Naive thymus-derived CD4-positive, alpha-beta T cell (primary cell): Measurements from ENCODE around the gene ARMC2. TPM values are rescaled to one million over a fixed set of nuclear protein-coding genes. Genes with fewer than 3 reads are reported as not detected.
A peak's percentile ranks its signal among the peaks of the same experiment; 100 is the strongest.
"Not testable (repeated sequence)": the region's sequence is repeated elsewhere in the genome, so short reads cannot be mapped to it uniquely, and the experiment has no call there.

Experiments
- ATAC-seq: fragments of 150-1000 bp; cut with Tn5 transposase; 2 replicates; pipeline ENCODE4 v1.10.0; 2021; ENCODE audit warnings: mild to moderate bottlenecking, moderate library complexity
- CTCF ChIA-PET: fragments of 350-600 bp; sonication (Branson Sonifier 250); formaldehyde crosslinking; loops from one replicate; lab custom pipeline; 2021; ENCODE audit warnings: antibody characterized with exemption; lab: Charles Lee
- POLR2A ChIA-PET: fragments of 350-600 bp; sonication (Branson Sonifier 250); formaldehyde crosslinking; loops from one replicate; lab custom pipeline; 2021; ENCODE audit warnings: antibody characterized with exemption, inconsistent platforms; lab: Charles Lee
- DNase-seq, 9 donors: peaks; one replicate each; pipeline versions ENCODE4 v3.0.0 to v3.0.0-alpha.2; 2020 to 2022; ENCODE audit warnings: mixed read lengths in 1 of 9
- H3K27ac ChIP-seq: one replicate; pipeline ENCODE4 v1.7.0; 2013; ENCODE audit warnings: mild to moderate bottlenecking, low read depth, low read length, moderate library complexity
- H3K27me3 ChIP-seq, 2 donors: one replicate each; pipeline ENCODE4 v1.7.0; 2013; ENCODE audit warnings: low read length in 2 of 2, mild to moderate bottlenecking in 2 of 2, moderate library complexity in 2 of 2; ENCODE audit not compliant: control insufficient read depth in 2 of 2, insufficient read depth in 2 of 2
- H3K36me3 ChIP-seq, 3 experiments: 1 replicate in 2 of 3; 2 replicates in 1 of 3; pipeline ENCODE4 v1.7.0; 2013; ENCODE audit warnings: low read length in 3 of 3, mild to moderate bottlenecking in 3 of 3, moderate library complexity in 1 of 3; ENCODE audit not compliant: insufficient read depth in 3 of 3, control insufficient read depth in 2 of 3
- H3K4me1 ChIP-seq, 2 donors: one replicate each; pipeline ENCODE4 v1.7.0; 2013; ENCODE audit warnings: low read length in 2 of 2, mild to moderate bottlenecking in 2 of 2, moderate library complexity in 1 of 2; ENCODE audit not compliant: control insufficient read depth in 2 of 2, insufficient read depth in 2 of 2
- H3K4me3 ChIP-seq: 2 replicates; pipeline ENCODE4 v1.7.0; 2013; ENCODE audit warnings: mild to moderate bottlenecking, low read length
- H3K9me3 ChIP-seq, 3 experiments: 1 replicate in 2 of 3; 2 replicates in 1 of 3; pipeline ENCODE4 v1.7.0; 2013; ENCODE audit warnings: low read length in 3 of 3; ENCODE audit not compliant: control insufficient read depth in 2 of 3
- H3K27ac Mint-ChIP-seq, 9 donors: one replicate each; pipeline ENCODE4 v1.8.0; 2020 to 2022; ENCODE audit warnings: mixed read lengths in 9 of 9, mild to moderate bottlenecking in 8 of 9, moderate library complexity in 5 of 9, inconsistent platforms in 2 of 9
- H3K27me3 Mint-ChIP-seq, 5 donors: one replicate each; pipeline ENCODE4 v1.8.0; 2021 to 2022; ENCODE audit warnings: mixed read lengths in 5 of 5, mild to moderate bottlenecking in 1 of 5
- H3K36me3 Mint-ChIP-seq, 5 donors: one replicate each; pipeline ENCODE4 v1.8.0; 2020 to 2022; ENCODE audit warnings: mixed read lengths in 5 of 5, mild to moderate bottlenecking in 3 of 5, inconsistent platforms in 1 of 5
- H3K4me1 Mint-ChIP-seq, 7 donors: one replicate each; pipeline ENCODE4 v1.8.0; 2020 to 2022; ENCODE audit warnings: mixed read lengths in 7 of 7, mild to moderate bottlenecking in 3 of 7, inconsistent platforms in 1 of 7
- H3K4me3 Mint-ChIP-seq, 10 donors: one replicate each; pipeline ENCODE4 v1.8.0; 2020 to 2022; ENCODE audit warnings: mild to moderate bottlenecking in 10 of 10, mixed read lengths in 10 of 10, moderate library complexity in 6 of 10, inconsistent platforms in 2 of 10
- H3K9me3 Mint-ChIP-seq, 11 donors: one replicate each; pipeline ENCODE4 v1.8.0; 2020 to 2022; ENCODE audit warnings: mixed read lengths in 11 of 11, mild to moderate bottlenecking in 4 of 11, inconsistent platforms in 1 of 11, moderate library complexity in 1 of 11
- intact Hi-C, 2 donors: fragments of 100-400 bp; cut with micrococcal nuclease; formaldehyde crosslinking; loops; one replicate each; pipeline ENCODE4 v1.15.1; 2023
- polyA plus RNA-seq, 2 donors: library from polyadenylated mRNA; unstranded; fragments of 300-500 nt; fragmentation: Illumina TruSeq; gene quantifications; one replicate each; pipeline ENCODE4 v1.2.3, GENCODE V29; 2021
- total RNA-seq, 6 experiments: library from RNA in 5 of 6; stranded (reverse) in 5 of 6; gene quantifications; 1 replicate in 5 of 6; 2 replicates in 1 of 6; pipeline ENCODE4 v1.2.3 and lab custom pipeline; 2021 to 2026

Gene ARMC2
- total and polyA plus RNA-seq, 7 experiments from 2014 or later, result 3.6 to 12.7 (median 7.1) TPM

DNA sequence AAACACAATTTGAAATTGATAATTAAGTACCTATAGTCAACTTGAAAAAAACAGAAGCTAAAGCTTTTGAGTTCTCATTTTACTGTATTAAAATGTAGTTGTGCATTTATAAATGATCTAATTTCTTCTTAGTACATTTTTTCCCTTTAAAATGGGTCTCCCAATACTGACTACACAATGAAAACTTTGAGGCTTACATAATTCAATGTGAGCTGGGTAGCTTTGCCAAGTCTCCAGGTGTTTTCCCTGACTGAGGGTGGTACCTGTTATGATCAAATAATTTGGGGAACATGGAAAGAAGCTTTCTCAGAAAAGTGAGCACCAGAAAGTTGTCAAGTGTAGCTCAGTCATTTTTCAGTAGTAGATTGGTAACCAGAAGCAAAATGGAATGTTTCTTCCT, 74.3 kb downstream of the ARMC2 start:
- Histone ChIP-seq H3K4me3 (no peak overlapping the region), H3K27ac (no peak overlapping the region), H3K36me3 (no peaks in the 10 kb centered on the region), H3K27me3 (no peaks in the 10 kb centered on the region), H3K9me3 (no peaks in the 10 kb centered on the region), H3K4me1 (peaks cover 14 to 16% of the 10 kb centered on the region in 2 donors)
- ChIA-PET CTCF (no interaction called here), POLR2A (no interaction called here)
- Mint-ChIP-seq H3K27me3 (peaks cover 0 to 53% (median 0%) of the 10 kb centered on the region in 5 donors), H3K9me3 (peaks cover 3 to 11% (median 6%) of the 10 kb centered on the region in 11 donors), H3K27ac (peak overlapping the region in 1 of 9 donors; percentile 19), H3K4me3 (no peak overlapping the region), H3K4me1 (peaks cover 18 to 49% (median 44%) of the 10 kb centered on the region in 7 donors), H3K36me3 (peaks cover 6 to 23% (median 9%) of the 10 kb centered on the region in 5 donors)
- ATAC-seq, result no peak
- DNase-seq, result no peak
- intact Hi-C loops, result no loop called here

GRCh38 chr6:108927927-108928326, 79.7 kb downstream of the ARMC2 start:
- H3K27ac ChIP-seq, result no peak overlapping the region
- ChIA-PET CTCF (no interaction called here), POLR2A (interaction anchor here (0.6 to 1.2 kb wide), 2 partner anchors 15 to 152 kb away, joined by 3 to 4 read pairs; no protein-coding TSS in a partner anchor)
- DNase-seq (no peak), ATAC-seq (no peak)
- H3K27ac Mint-ChIP-seq, result no peak overlapping the region
- H3K36me3 Mint-ChIP-seq, result peaks cover 5 to 20% (median 6%) of the 10 kb centered on the region in 5 donors
- H3K36me3 ChIP-seq, result no peaks in the 10 kb centered on the region
- H3K9me3 Mint-ChIP-seq, result peaks cover 3 to 11% (median 6%) of the 10 kb centered on the region in 11 donors
- intact Hi-C loops, result no loop called here
- no peak overlapping the region for H3K4me3 Mint-ChIP-seq
- peaks cover 15 to 32% (median 27%) of the 10 kb centered on the region in 7 donors for H3K4me1 Mint-ChIP-seq
- H3K4me3 ChIP-seq, result no peak overlapping the region
- peaks cover 7 to 14% of the 10 kb centered on the region in 2 donors for H3K4me1 ChIP-seq
- no peaks in the 10 kb centered on the region for H3K9me3 ChIP-seq
- peaks cover 0 to 59% (median 0%) of the 10 kb centered on the region in 5 donors for H3K27me3 Mint-ChIP-seq
- H3K27me3 ChIP-seq, result no peaks in the 10 kb centered on the region

- Mint-ChIP-seq H3K27me3 (peaks cover 0 to 64% (median 0%) of the 10 kb centered on the region in 5 donors), H3K36me3 (peaks cover 5 to 23% (median 11%) of the 10 kb centered on the region in 5 donors), H3K4me3 (no peak overlapping the region), H3K4me1 (peaks cover 13 to 26% (median 23%) of the 10 kb centered on the region in 7 donors), H3K9me3 (peaks cover 3 to 11% (median 6%) of the 10 kb centered on the region in 11 donors), H3K27ac (peak overlapping the region in 1 of 9 donors; percentile 28)
- H3K27ac ChIP-seq, result no peak overlapping the region
- peaks cover 4 to 11% of the 10 kb centered on the region in 2 donors for H3K4me1 ChIP-seq
- no peaks in the 10 kb centered on the region for H3K36me3 ChIP-seq
- intact Hi-C loops, result no loop called here
- CTCF ChIA-PET, result no interaction called here
- H3K9me3 ChIP-seq, result no peaks in the 10 kb centered on the region
- POLR2A ChIA-PET, result interaction anchor here (1.2 kb wide), 1 partner anchor 14 kb away, joined by 3 read pairs; no protein-coding TSS in a partner anchor
- no peak overlapping the region for H3K4me3 ChIP-seq
- no peaks in the 10 kb centered on the region for H3K27me3 ChIP-seq
- ATAC-seq (no peak), DNase-seq (no peak)
Measured at GRCh38 chr6:108928650-108929049, 80.4 kb downstream of the ARMC2 start.

DNA sequence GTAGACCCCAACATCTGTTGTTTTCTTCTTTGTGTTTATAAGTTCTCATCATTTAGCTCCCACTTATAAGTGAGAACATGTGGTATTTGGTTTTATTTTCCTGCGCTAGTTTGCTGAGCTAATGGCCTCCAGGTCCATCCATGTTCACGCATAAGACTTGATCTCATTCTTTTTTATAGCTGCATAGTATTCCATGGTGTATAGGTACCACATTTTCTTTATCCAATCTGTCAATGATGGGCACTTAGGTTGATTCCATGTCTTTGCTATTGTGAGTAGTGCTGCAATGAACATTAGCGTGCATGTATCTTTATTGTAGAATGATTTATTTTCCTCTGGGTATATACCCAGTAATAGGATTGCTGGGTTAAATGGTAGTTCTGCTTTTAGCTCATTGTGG, 82.9 kb downstream of the ARMC2 start:
- H3K27ac Mint-ChIP-seq, H3K4me3 Mint-ChIP-seq, H3K4me1 ChIP-seq, H3K9me3 Mint-ChIP-seq, H3K4me1 Mint-ChIP-seq, H3K9me3 ChIP-seq, ATAC-seq, H3K27ac ChIP-seq, H3K27me3 ChIP-seq, H3K36me3 ChIP-seq, DNase-seq, intact Hi-C loops, H3K4me3 ChIP-seq: not testable (repeated sequence)
- Mint-ChIP-seq H3K36me3 (peaks cover 0 to 21% (median 4%) of the 10 kb centered on the region in 5 donors), H3K27me3 (peaks cover 0 to 52% (median 0%) of the 10 kb centered on the region in 5 donors)
- ChIA-PET POLR2A (interaction anchor here (0.6 kb wide), 1 partner anchor 906 kb away, joined by 3 read pairs; no protein-coding TSS in a partner anchor), CTCF (interaction anchor here (0.6 to 0.7 kb wide), 2 partner anchors 34 to 162 kb away, joined by 3 to 5 read pairs; no protein-coding TSS in a partner anchor)

GRCh38 chr6:108937170-108937569, 88.9 kb downstream of the ARMC2 start:
- Mint-ChIP-seq H3K36me3 (peaks cover 0 to 18% (median 14%) of the 10 kb centered on the region in 5 donors), H3K4me3 (no peak overlapping the region), H3K27ac (no peak overlapping the region), H3K4me1 (peaks cover 2 to 38% (median 31%) of the 10 kb centered on the region in 7 donors), H3K27me3 (peaks cover 0 to 17% (median 0%) of the 10 kb centered on the region in 5 donors), H3K9me3 (peaks cover 0 to 8% (median 2%) of the 10 kb centered on the region in 11 donors)
- POLR2A ChIA-PET, result no interaction called here
- ATAC-seq (no peak), DNase-seq (no peak)
- Histone ChIP-seq H3K36me3 (no peaks in the 10 kb centered on the region), H3K27ac (no peak overlapping the region), H3K27me3 (no peaks in the 10 kb centered on the region), H3K9me3 (no peaks in the 10 kb centered on the region), H3K4me1 (peaks cover 12 to 14% of the 10 kb centered on the region in 2 donors), H3K4me3 (no peak overlapping the region)
- intact Hi-C loops, result no loop called here
- CTCF ChIA-PET, result interaction anchor here (1.0 kb wide), 1 partner anchor 130 kb away, joined by 3 read pairs; no protein-coding TSS in a partner anchor

GRCh38 chr6:108940741-108941140, 92.5 kb downstream of the ARMC2 start:
- no peaks in the 10 kb centered on the region for H3K36me3 ChIP-seq
- H3K4me1 Mint-ChIP-seq, result peaks cover 10 to 66% (median 63%) of the 10 kb centered on the region in 7 donors
- no peaks in the 10 kb centered on the region for H3K27me3 ChIP-seq
- peak overlapping the region in 7 of 9 donors; percentile 32 to 90 (median 68) for H3K27ac Mint-ChIP-seq
- H3K4me3 Mint-ChIP-seq, result peak overlapping the region in 2 of 10 donors; percentile 44 to 66
- H3K27ac ChIP-seq, result no peak overlapping the region
- DNase-seq, result no peak
- intact Hi-C loops, result loop anchor here (5.0 kb wide), 3 partner anchors 38 to 132 kb away; no protein-coding TSS in a partner anchor
- ChIA-PET CTCF (interaction anchor here (0.6 to 1.4 kb wide), 4 partner anchors 17 to 443 kb away, joined by 3 to 9 read pairs (median 4); no protein-coding TSS in a partner anchor), POLR2A (interaction anchor here (1.2 kb wide), 1 partner anchor 17 kb away, joined by 3 read pairs; no protein-coding TSS in a partner anchor)
- H3K36me3 Mint-ChIP-seq, result peaks cover 0 to 16% (median 4%) of the 10 kb centered on the region in 5 donors
- ATAC-seq, result no peak
- no peak overlapping the region for H3K4me3 ChIP-seq
- no peaks in the 10 kb centered on the region for H3K27me3 Mint-ChIP-seq
- H3K4me1 ChIP-seq, result peaks cover 28 to 34% of the 10 kb centered on the region in 2 donors
- no peaks in the 10 kb centered on the region for H3K9me3 ChIP-seq
- peaks cover 0 to 8% (median 2%) of the 10 kb centered on the region in 11 donors for H3K9me3 Mint-ChIP-seq
